GM18519 (cell line): ENCODE measurements around the gene MED12L.

ENCODE experiments used
- ATAC-seq: cut with Tn5 transposase; IDR thresholded peaks from one replicate; pipeline ENCODE4 v1.9.1; 2021; ENCODE audit warnings: mild to moderate bottlenecking, moderate library complexity; ENCODE audit not compliant: unreplicated experiment, low FRiP score

Gene MED12L

DNA sequence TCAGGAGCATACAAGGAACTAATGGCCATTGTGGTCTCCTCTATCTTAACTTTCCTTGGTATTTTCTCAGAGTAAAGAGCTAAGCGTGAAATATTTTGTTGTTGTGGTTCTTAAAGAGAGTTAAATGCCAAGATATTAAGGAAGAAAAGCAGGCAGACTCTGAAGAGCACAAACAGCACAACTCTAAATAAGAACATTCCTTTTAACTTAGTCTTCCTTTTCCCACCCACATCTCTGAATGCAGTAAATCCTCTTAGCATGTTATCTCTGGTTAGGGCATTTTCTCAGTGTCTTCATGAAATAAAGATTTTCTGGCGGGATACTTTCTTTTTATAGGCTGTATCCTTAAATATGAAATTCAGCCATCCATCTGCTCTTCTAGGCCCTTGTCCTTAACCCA lies 229.7 kb downstream of the MED12L start:
- no peak for ATAC-seq

DNA sequence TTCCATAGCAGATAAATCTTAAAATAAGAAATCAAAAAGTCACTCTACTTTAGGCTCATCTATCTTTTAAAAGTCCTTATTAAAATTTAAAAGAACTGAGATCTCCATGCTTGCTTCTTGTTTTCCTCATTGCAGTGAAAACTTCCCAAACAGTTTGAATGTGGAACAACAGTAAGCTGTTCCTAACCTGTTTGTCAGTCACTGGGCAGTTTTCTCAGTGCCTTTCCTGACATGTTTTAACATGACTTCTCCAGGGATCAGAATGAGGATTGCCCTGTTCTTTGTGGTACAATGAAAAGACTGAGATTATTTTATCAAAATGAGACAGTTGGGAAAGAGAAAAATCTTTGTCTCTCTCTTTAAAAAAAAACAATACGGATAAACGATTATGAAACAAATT lies 230.4 kb downstream of the MED12L start:
- ATAC-seq = no peak

DNA sequence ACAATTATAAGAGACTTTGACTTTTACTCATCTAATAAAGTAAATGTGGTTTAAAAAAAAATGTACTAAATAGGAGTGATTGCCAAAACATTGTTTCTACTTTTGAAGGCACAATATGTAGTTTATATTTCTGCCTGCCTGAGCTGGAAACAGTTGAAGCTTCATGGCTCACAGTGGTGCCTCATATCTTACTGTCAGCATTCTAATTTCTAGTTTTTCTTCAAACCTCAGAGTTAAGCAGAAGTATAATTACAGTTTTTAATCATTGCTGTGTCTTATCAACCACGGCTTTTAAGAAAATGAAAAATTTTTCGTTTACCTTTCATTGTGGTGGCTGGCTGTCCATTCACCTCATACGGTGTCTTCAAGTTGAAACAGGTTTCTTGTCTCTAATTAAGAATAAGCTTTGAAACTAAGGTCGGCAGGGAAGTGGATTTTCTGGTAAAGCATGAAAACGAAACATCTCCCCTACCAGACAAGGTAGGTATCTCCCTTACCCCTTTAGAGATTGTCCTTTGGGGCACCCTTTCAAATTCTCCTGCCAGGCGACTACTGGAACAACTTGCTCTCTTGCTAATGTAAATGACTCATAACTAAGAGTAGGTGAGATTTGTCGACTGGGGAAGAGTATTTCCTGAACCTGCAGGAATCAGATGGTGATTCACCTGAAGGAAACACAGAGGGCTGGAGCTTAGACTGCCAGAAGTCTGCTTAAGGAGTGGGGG lies 231.0 kb downstream of the MED12L start, which contains the start of gene GPR87:
Gene GPR87 (minus strand): TSS at position 554 of the 725 bp plus-strand sequence. CDS start 16,720 bp downstream, outside the sequence.
- ATAC-seq = no peak

DNA sequence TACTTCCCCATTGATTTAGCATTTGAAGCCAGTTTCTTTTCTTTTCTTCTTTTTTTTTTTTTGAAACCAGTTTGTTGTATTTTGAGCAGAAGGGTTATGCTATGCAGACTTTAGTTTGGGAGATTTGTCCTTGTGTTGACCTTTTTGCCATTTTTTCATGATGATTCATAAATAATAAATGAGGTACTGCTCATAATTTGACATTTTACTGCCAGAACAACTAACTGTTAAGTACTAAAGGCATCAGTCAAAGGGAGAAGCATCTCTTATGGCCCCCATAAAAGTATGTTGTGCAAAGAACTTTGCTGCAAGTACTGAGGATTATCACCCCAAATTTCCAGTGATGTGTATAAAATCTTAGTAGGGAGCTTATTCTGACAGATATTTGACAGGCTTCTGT lies 232.8 kb downstream of the MED12L start:
- ATAC-seq = no peak

DNA sequence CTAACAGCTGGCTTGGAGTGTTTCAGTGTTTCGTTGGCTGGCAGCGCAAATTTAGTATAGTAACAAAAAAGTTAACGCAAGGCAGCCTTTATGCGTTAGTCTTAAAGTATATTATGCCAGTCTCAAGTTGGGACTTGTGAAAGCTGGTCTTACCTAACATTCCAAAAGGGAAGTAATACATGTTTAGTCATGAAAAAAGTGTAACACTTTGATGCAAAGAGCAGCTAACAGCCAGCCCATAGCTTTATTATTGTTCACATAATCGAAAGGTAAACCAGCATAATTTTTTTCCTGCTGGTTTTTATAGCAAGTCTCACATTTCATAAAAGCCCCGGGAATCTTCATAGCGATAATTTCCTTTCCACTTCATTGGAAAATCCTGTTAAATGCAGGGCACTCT lies 233.5 kb downstream of the MED12L start:
- no peak for ATAC-seq

DNA sequence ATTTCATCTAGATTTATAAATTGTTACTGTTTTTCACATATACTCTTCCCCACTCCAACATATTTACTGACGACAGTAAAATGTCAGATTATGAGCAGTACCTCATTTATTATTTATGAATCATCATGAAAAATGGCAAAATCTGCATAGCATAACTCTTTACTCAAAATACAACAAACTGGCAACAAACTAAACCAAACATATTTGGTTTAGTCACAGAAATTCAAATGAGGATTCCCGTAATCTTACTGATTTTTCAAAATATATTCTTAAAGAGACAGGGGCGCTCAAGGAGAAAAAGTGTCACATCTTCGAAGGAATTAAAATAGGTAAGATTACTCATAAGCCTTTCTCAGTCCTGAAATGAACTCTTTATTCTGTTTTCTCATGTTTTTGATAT lies 234.2 kb downstream of the MED12L start:
- ATAC-seq = no peak

DNA sequence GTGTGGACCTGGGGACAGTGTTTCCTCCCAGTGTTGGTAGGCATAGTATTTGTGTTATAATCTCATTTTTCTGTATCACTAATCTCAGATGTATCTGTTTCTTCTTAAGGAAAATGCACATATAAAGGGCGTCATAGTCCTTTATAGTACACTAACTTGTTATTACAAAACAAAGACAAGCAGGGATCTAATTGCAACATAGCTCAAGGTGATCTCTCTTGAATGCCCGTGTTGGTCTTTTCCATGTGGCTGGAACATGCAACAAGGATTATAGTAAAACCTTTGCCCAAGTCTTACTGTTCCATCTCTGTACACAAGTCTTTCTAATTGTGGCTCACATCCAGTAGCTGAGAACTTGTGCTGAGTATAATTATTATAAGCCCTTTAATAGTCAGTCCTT lies 234.7 kb downstream of the MED12L start:
- ATAC-seq = no peak

DNA sequence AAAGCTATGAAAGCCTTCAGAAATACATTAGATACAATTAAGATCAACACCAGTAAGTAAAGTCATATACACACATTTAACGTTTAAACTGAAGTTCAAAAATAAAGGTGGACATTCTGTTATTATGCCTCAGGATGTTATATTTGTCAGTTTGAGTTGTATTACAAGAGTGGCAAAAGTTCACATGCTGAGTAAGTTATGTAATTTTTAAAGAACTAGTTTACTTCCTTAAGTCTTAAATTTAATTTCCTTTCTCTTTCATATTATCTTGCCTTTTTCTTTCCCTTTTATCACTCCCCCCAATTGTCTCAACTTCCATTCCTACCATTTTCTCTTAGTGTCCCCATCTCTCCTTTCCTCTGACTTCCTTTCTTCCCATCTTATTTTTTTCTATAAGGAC lies 236.1 kb downstream of the MED12L start:
- no peak for ATAC-seq

DNA sequence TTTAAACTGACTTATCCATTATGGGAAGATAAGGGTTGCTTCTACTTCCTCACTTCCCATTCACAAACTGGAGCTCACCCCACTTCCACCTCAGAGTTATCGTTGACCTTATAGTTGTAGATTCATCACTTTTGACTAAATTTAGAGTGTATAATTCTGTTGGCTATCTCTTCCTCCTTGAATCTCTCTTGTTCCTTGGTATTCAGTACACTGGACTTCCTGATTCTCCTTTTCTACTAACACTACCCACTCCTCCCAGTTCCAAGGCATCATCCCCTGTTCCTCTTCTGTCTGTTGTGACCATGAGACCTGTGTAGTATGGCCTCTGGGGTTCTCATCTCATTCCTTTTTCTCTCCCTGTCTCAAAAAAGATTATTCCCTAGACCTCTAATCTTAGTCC lies 237.0 kb downstream of the MED12L start:
- ATAC-seq = no peak

DNA sequence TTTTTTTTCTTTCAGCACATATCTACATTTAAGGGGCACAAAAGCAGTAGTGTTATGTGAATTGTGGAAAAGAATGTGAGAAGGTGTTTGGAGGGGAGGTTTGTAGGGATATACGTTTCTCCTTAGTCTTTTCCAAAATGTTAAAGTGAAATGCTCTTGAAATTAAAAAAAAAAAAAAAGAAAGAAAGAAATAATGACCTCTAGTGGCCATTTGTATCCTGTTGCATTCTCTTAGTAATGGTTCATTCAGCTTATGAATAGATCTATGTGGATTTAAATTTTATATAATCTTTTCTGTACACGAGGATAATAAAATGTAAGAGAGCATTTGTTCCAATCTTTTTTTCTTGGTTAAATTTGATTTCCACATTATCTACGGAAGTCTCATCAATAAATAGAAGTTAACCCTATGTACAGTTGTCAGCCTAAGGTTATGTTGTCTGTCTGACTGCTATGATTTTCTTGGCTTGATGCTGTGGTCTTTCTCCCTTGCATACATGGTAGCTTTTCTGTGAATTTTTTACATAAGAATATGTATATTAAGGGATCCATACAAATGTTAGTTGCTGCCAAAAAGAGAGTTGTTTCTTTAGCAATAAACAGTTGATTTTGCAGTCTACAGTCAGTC lies 242.2 kb downstream of the MED12L start:
- ATAC-seq = no peak

DNA sequence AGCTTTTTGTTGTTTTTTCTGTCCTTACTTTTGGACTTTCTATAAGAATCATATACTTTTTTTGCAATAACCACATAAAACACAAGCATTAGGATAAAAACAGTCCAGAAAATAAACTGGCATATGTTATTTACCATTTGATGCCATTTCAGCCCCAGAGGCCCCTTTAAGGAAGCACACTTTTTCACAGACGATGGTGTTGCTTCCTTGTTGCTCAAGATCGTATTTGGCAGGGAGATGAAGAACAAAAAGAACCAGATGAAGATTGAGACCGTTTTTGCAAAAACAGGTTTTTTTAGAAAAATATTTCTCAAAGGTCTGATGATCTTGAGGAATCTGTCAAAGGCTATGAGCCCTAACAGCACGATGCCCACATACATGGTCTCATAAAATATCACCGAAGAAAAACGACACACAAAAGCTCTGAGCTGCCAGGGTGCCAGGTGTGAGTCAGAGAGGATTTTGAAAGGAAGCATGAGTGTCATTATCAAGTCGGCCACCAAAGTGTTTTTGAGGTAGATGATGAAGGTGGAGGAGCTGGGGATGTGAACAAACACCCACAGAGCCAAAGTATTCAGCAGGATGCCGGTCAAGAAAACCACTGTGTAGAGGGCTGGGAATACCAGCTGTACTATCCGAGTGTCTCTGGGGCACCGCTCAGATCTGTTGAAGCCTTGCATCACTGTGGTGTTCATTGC lies 243.0 kb downstream of the MED12L start:
- no peak for ATAC-seq

DNA sequence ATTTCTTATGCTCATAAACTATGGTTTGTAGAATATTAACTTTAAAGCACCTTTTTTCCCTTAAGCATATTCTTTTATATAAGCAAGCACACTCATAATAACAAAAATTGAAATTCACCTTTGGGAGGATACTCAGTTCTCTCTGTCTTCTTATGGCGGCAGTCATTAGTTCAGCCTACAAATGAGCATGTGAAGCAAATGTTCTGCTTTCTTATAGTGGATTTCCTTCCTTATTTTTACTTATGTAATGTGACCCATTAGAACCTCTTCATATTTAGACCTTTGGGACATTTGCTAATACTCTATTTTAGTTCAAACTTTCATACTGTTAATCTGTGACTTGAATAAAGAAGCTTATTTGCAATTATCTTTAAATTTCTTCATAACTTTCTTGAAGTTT lies 243.9 kb downstream of the MED12L start, which contains the start of gene P2RY13:
Gene P2RY13 (minus strand): TSS at position 187 of the 400 bp plus-strand sequence. CDS start 21 bp downstream, at position 166.
- ATAC-seq = no peak

DNA sequence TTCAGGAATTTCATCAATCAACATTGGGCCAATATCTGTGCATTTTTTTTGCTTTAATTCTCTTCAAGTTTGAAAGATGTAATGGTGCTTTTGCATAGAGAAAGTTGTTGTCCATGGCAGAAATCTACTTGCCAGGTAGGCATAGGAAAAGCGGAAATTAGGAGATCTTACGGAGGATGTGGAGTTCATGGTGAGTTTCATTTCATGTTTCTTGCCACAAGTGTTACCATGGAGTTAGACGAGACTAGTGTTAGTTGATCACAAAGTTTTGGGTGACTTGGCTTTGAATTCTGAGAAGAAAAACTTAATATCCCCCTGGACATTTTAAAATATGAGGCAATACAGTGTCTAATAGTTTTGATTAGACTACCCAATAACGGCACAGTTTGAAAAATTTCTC lies 244.9 kb downstream of the MED12L start:
- ATAC-seq = no peak

DNA sequence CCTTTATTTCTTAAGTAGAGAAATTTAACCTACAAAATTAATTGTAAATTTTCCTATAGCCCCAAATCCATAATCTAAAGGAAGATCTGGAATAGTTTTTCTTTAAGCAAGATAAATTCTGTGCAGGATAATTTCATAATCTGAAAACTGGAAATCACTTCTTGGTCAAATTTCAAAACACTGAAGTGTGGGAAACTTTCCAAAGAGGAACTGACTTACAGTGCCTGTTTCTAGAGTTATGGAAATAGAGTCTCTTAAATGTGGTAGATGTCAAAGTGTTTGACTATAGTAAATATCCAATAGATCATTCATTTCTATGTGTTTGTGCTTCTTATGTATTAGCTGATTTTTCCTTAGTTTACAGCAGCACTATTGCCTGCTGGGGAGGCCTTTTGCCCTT lies 245.4 kb downstream of the MED12L start:
- ATAC-seq = no peak

DNA sequence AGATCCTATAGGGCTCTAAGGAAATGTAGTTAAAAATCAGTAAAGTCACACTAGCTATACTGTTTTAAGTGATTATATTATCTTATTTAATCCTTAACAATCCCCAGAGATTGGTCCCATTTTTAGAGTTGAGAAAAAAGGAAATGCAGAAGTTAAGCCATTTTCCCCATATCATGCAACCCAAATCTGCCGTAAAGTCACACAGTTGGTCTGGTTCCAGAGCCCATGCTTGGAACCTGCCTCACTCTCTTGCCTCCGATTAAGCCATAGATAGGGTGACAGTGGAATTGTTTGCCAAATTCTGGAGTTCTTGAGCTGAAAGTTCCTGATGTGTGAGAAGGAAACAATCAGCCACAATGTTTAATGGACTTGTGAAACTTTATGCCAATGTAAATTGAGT lies 246.2 kb downstream of the MED12L start:
- ATAC-seq = no peak

DNA sequence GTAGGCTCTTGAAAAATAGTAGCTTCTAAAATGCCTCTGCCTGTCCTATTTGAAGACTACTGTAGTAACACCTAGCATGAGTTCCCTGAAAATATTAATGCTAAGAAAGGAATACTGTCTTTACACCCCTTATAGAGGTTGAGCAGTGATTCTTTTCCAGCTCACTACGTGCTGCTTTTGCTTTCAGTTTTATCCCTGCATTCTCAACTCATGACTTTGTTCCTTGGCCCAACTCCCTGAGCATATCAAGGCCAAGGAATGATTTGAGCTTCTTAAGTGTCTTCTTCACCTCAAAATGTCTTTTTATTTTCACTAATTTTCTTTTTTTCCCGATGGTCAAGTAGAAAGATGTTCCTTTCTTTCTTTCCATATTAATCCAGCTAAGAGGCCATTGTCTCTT lies 260.4 kb downstream of the MED12L start:
- no peak for ATAC-seq

DNA sequence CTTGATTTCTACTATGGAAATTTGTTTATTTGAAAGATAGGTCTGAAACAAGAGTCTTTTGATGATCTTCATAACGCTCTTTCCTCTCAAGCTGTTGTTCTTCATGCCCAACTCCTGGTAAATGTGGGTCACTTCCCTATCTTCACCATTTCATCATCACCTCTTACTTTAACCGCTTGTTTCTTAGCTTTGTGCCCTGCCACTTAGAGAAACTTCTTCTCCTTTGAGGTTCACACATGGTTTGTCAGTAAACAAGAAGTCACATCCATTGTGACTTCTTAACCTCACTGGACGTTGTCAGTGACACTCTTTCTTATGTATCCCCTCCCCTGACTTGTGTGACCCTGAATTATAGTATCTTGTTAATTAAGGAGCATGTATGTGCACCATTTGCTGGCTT lies 260.8 kb downstream of the MED12L start:
- no peak for ATAC-seq

DNA sequence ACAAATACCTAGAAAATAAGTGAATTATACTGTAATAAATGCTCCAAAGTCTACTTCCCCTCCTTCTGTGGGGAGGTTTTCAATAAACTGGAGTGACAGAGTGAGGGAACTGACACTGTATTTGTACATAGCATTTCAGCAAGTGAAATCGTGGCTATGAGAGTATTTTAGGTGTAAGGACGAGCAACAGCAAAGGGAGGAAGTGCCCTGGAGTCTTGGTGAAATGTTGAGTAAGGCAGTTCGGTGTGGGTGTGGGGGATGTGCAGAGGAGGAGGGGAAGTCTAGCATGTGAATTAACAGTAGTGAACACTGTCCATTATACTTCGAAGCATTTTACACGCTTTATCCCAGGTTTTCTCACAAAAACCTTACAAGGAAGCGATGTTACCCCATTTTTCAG lies 262.0 kb downstream of the MED12L start:
- ATAC-seq = no peak

DNA sequence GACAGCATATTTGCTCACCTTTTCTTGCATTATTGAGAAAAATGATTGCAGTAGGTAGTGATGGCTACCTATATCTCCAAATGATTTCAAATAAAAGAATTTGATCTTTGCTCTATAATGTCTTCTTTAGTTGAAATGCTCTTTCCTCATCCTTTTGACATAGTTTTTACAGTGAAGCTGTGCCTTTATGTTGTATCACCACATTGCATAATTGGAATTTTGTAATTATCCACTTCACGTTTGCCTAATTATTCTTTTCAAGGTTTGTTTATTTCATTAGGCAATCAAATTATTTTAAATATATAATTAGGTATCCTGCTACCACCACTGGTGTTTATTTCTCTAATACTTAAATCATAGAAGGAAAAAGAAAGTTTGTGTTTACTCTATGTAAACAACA lies 265.2 kb downstream of the MED12L start:
- ATAC-seq = no peak

DNA sequence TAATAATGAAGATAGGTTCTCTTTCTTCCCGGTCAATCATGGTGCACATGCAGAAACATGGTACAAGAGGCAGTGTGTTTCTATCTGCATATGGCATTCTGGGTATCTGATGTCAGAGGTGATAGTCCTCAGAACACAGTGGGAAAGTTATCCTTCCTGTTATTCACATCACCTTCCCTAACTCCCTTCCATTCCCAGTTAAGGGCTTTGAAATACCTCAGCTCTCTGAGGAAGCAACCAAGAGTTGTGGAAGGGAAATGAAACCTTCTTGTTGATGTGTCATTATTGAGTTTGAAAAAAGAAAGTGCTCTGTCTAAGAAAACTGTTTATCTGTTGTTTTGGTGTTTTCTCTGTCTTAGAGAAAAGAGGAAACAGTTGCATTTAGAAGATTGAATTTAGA lies 265.8 kb downstream of the MED12L start:
- ATAC-seq = peak; percentile 90

DNA sequence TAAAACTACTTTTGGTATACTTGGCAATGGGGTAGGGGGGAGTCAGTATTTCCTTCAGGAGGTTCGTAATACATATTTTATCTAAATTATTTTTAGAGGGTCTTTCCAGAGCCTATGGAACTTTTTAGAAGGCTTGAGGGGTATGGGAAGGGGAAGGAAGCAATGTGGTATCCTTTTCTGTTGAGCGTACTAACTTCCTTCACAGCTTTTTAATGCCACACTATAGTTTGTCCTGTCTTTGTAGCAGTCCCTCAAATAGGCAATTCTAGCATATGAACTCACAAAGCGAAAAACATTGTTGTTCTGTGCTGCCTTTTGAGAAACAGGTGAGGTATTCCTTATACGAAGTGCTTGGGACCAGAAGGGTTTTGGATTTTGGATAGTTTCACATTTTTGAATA lies 266.2 kb downstream of the MED12L start:
- peak; percentile 14 for ATAC-seq
